ENCODE results near the gene ACBD4. TPM values are rescaled to one million over a fixed set of nuclear protein-coding genes. Genes with fewer than 3 reads are reported as not detected.

Gene ACBD4
- total and polyA plus RNA-seq, 7 donors = 13.2 to 36.5 (median 21.2) TPM

DNA sequence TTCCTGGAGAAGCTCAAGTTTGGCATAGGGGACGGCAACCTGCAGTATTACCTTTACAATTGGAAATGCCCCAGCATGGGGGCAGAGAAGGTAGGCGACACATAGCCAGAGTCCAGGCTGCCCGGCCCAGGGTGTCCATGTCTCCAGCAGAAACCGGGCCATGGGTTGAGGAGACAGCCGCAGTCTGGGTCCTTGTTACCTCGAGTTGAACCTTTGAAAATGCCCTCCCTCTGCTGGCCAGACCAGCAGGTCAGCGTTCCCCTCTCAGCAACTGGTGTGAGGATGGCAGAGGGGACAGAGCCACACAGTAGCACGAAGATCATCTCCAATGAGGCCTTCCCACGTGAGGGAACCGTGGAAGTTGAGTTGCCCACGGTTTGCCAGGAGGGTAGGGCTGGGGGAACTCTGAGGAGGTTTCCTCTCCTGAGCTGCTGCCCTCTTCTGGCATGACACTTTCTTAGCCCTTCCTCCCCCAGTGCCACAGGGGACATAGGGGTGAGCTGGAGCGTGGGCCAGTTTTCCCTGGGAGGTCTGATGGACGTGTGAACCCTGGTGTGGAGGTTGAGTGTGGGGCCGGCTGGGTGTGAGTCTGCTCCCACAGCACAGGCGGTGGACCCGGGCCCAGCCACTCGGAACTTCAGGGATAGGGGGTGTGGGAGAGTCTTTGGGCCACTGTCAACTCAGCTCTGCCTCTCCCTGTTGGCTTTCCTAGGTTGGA, 30.4 kb upstream of the ACBD4 start:
- TF ChIP-seq, protein P1, sequence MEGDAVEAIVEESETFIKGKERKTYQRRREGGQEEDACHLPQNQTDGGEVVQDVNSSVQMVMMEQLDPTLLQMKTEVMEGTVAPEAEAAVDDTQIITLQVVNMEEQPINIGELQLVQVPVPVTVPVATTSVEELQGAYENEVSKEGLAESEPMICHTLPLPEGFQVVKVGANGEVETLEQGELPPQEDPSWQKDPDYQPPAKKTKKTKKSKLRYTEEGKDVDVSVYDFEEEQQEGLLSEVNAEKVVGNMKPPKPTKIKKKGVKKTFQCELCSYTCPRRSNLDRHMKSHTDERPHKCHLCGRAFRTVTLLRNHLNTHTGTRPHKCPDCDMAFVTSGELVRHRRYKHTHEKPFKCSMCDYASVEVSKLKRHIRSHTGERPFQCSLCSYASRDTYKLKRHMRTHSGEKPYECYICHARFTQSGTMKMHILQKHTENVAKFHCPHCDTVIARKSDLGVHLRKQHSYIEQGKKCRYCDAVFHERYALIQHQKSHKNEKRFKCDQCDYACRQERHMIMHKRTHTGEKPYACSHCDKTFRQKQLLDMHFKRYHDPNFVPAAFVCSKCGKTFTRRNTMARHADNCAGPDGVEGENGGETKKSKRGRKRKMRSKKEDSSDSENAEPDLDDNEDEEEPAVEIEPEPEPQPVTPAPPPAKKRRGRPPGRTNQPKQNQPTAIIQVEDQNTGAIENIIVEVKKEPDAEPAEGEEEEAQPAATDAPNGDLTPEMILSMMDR (IDR thresholded peaks at IDR 0.05) = no peak
- intact Hi-C loops (cut with DNase I) = no loop called here
- Histone ChIP-seq H3K27ac (peak overlapping the region; percentile 5 to 87 (median 32)), H3K27me3 (no peaks in the 10 kb centered on the region), H3K4me1 (peaks cover 0 to 40% (median 31%) of the 10 kb centered on the region in 4 donors), H3K9me3 (no peaks in the 10 kb centered on the region), H3K36me3 (peaks cover 28 to 87% (median 57%) of the 10 kb centered on the region in 4 donors), H3K4me3 (no peak overlapping the region)
- WGBS, 2 donors = 80 to 88% methylated on average over 17 of the region's 17 CpGs
- DNase-seq = no peak

DNA sequence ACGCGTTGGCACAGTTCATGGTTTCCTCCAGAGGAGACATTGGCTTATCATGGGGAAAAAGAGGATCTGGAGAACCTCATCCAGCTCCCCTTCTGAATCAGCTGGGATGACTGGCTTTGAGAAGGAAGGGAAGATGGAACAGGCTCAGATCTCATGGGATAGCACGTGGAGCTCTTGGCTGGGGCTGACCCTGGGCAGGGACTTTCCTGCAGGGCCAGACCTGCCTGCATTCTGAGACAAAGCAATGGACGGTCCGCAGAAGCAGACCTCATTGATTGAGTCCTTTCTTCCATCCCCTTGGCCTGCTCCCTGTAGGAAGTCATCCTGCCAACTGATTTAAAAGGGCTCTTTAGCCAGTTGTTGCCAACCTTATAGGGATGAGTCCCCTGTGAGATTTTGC, 29.4 kb upstream of the ACBD4 start:
- Histone ChIP-seq H3K36me3 (peaks cover 28 to 81% (median 55%) of the 10 kb centered on the region in 4 donors), H3K4me1 (peaks cover 0 to 50% (median 41%) of the 10 kb centered on the region in 4 donors), H3K27me3 (no peaks in the 10 kb centered on the region), H3K9me3 (no peaks in the 10 kb centered on the region), H3K27ac (peak overlapping the region in 3 of 4 donors; percentile 27 to 87 (median 54)), H3K4me3 (no peak overlapping the region)
- 89 to 93% methylated on average over 5 of the region's 5 CpGs for WGBS, 2 donors
- TF ChIP-seq, protein P1 (IDR thresholded peaks at IDR 0.05) = no peak
- TF ChIP-seq POLR2AphosphoS5 (IDR thresholded peaks at IDR 0.05) (peak in 2 of 4 donors; percentile 19 to 36), EP300 (IDR thresholded peaks at IDR 0.05) (peak in 1 of 4 donors; percentile 9)
- intact Hi-C loops (cut with DNase I) = no loop called here
- DNase-seq = no peak

DNA sequence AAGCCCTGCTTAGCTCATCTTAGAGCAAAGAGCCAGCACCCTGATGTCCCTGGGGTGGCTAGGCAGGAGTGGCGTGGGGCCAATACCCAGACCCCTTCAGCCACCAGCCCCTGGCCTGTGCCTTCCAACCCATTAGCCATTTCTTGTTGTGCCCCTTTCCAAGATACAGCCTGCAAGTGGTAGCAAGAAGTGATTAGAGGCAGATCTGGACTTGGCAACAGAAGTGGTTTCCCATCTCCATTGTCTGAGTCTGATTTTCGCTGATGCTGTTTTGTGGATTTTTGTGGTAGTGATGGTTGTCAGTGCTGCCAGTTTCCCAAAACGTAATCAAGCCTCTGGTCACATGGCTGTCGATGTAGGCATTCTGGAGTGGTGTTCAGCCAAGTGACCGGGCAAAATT, 28.9 kb upstream of the ACBD4 start:
- no peaks in the 10 kb centered on the region for H3K9me3 ChIP-seq
- DNase-seq = no peak
- H3K27ac ChIP-seq = peak overlapping the region in 3 of 4 donors; percentile 27 to 87 (median 54)
- intact Hi-C loops (cut with DNase I) = no loop called here
- no peaks in the 10 kb centered on the region for H3K27me3 ChIP-seq
- no peak overlapping the region for H3K4me3 ChIP-seq
- 91 to 92% methylated on average over 5 of the region's 5 CpGs for WGBS, 2 donors
- peaks cover 0 to 55% (median 46%) of the 10 kb centered on the region in 4 donors for H3K4me1 ChIP-seq
- H3K36me3 ChIP-seq = peaks cover 28 to 76% (median 54%) of the 10 kb centered on the region in 4 donors
- no peak for TF ChIP-seq EP300 (IDR thresholded peaks at IDR 0.05)
- no peak for TF ChIP-seq POLR2AphosphoS5 (IDR thresholded peaks at IDR 0.05)
- TF ChIP-seq, protein P1 (IDR thresholded peaks at IDR 0.05) = no peak
- TF ChIP-seq POLR2A (IDR thresholded peaks at IDR 0.05) = no peak

DNA sequence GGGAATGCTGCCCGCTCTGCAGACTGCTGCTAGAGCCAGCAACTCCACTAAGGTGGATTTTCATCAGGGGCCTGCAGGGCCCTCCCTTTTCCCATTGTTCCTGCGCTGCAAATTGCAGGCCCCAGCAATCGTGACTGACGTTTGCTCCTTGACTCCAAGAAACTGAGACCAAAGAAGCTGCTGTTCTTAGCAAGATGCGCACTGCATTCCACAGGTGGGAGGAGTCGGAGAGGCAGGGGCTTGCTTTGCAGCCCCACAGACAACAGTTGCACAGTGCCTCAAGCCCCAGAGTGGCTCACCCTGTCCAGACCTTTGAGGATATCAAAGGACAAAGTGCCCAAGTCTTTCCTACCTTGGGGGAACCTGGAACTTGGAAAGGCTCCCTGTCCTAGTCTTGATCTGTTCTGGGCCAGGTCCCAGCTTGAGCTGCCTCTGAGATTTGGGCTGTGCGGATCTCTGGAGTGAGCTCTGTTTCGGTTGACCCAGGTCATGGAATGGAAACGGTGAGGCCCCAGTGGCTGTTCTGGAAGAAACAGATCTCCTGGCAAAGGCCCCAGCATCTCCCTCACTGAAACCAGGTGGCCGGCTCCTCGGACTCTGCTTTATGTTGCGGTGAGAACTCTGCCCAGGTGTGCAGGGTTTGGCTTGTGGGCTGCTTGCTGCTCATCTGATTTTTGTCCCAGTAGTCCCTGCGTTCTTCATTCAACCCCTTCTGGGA, 28.0 kb upstream of the ACBD4 start:
- no peaks in the 10 kb centered on the region for H3K9me3 ChIP-seq
- TF ChIP-seq EP300 (IDR thresholded peaks at IDR 0.05) (no peak), POLR2AphosphoS5 (IDR thresholded peaks at IDR 0.05) (peak in 1 of 4 donors; percentile 6)
- no peak for DNase-seq
- H3K4me3 ChIP-seq = no peak overlapping the region
- H3K4me1 ChIP-seq = peaks cover 0 to 64% (median 54%) of the 10 kb centered on the region in 4 donors
- H3K27ac ChIP-seq = peak overlapping the region in 3 of 4 donors; percentile 42 to 87 (median 84)
- H3K36me3 ChIP-seq = peaks cover 28 to 74% (median 51%) of the 10 kb centered on the region in 4 donors
- WGBS, 2 donors = 89 to 90% methylated on average over 13 of the region's 13 CpGs
- no peaks in the 10 kb centered on the region for H3K27me3 ChIP-seq
- intact Hi-C loops (cut with DNase I) = no loop called here

DNA sequence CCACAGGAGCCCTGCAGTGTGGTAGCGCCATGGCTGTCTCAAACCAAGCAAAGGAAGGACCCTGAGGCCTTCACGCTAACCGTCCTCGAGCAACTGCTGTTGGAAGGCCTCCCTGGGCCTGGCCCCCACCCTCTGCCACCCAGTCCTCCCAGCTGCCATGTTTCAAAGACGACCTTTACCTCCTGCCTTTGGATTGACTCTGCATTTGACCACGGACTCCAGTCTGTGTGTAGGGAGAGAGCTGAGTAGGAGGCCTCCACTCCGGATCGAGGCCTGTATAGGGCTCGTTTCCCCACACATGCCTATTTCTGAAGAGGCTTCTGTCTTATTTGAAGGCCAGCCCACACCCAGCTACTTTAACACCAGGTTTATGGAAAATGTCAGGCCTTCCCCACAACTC, 27.4 kb upstream of the ACBD4 start:
- intact Hi-C loops (cut with DNase I) = no loop called here
- no peaks in the 10 kb centered on the region for H3K9me3 ChIP-seq
- peaks cover 0 to 66% (median 54%) of the 10 kb centered on the region in 4 donors for H3K4me1 ChIP-seq
- WGBS, 2 donors = 69 to 70% methylated on average over 9 of the region's 9 CpGs
- H3K36me3 ChIP-seq = peaks cover 24 to 74% (median 51%) of the 10 kb centered on the region in 4 donors
- no peak for DNase-seq
- H3K27me3 ChIP-seq = no peaks in the 10 kb centered on the region
- no peak for TF ChIP-seq POLR2A (IDR thresholded peaks at IDR 0.05)
- no peak for TF ChIP-seq POLR2AphosphoS5 (IDR thresholded peaks at IDR 0.05)
- TF ChIP-seq, protein P1 (IDR thresholded peaks at IDR 0.05) = no peak
- no peak for TF ChIP-seq EP300 (IDR thresholded peaks at IDR 0.05)
- H3K4me3 ChIP-seq = no peak overlapping the region
- peak overlapping the region in 3 of 4 donors; percentile 42 to 87 (median 84) for H3K27ac ChIP-seq
